ENCODE results near the gene ATF6B.

Gene ATF6B

DNA sequence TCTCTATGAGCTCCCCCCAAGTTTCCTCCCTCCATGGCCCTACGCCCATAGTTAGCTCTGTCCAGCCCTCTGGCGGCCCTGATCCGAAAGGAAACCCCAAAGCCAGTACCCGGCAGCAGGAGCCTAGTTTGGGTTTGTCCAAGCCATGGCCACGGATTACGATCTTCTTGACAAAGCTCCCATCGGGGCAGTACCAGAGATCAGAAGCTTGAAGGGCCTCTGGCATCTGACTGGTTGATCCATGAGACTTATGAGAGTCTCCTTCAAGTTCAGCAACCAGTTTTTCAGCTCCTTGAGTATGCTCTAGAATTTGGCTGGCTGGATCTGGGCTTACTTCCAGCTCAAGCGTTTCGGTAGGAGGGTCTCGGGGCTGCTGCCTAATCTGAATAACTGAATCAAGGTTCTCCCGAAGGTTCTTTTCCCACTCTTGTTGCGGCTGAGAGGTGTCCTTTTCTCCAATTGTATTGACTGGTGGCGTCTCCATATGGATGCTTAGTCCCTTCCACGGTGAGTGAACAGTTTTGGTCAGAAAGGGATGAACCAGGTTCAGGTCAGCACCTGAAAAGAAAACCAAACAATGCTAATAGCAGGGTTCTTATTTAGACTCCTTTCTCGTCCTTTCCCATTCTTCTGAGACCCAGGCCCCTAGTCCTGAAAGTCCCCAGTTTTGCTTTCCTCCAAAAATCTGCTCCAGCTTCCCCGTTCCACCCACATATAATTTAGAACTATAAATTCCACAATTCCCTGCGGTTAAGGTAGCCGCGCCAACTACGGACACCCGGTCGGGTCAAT is 1.4 kb upstream of the ATF6B start:
- TF ChIP-seq, protein P1, sequence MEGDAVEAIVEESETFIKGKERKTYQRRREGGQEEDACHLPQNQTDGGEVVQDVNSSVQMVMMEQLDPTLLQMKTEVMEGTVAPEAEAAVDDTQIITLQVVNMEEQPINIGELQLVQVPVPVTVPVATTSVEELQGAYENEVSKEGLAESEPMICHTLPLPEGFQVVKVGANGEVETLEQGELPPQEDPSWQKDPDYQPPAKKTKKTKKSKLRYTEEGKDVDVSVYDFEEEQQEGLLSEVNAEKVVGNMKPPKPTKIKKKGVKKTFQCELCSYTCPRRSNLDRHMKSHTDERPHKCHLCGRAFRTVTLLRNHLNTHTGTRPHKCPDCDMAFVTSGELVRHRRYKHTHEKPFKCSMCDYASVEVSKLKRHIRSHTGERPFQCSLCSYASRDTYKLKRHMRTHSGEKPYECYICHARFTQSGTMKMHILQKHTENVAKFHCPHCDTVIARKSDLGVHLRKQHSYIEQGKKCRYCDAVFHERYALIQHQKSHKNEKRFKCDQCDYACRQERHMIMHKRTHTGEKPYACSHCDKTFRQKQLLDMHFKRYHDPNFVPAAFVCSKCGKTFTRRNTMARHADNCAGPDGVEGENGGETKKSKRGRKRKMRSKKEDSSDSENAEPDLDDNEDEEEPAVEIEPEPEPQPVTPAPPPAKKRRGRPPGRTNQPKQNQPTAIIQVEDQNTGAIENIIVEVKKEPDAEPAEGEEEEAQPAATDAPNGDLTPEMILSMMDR (IDR thresholded peaks at IDR 0.05; ENCODE audit: insufficient read depth, low read depth, low read length, missing control alignments): no peak
- peak overlapping the region; percentile 73 for H3K4me3 ChIP-seq (ENCODE audit: low read length)
- no peak for DNase-seq (ENCODE audit: low read depth)

DNA sequence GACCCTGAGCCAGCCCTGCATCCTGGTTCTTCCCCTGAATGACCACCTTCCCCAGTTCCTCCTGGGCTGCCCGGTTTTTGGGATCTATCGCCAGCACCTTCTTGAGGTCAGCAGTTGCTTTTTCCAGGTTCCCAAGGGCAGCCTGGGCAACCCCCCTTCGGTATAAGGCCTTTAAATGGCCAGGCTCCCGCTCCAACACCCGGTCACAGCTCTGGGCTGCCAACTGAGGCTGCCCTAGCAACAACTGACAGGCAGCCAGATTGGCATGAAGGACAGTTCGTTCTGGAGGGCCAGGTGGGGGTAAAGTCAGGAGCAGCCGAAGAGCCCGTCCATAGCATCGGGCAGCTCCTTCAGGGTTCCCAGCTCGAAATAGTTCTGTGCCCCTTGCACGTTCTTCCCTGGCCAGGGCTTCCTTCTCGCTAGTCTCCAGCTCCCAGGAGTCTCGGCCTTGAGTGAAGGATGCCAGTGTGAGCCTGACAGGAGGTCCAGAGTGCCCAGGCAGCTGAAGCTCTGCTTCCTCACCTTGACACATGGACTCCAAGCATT is 778 bp upstream of the ATF6B start:
- H3K4me3 ChIP-seq (ENCODE audit: low read length): peak overlapping the region; percentile 73
- no peak for DNase-seq (ENCODE audit: low read depth)
- TF ChIP-seq, protein P1 (IDR thresholded peaks at IDR 0.05; ENCODE audit: insufficient read depth, low read depth, low read length, missing control alignments): no peak

DNA sequence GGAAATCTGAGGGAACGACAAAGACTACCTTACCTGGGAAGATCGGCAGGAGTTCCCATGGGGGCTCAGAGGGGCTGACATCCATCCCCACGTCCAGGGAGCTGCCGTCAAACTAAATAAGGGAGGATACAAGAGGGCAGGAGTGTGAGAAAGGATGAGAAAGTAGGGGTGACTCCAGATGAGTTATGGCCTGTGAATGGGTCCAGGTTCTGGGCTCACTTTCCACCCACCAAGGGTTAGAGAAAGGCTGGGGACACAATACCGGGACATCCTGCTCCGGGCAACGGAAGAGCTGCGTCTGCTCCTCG is 683 bp downstream of the ATF6B start:
- TF ChIP-seq, protein P1 (IDR thresholded peaks at IDR 0.05; ENCODE audit: insufficient read depth, low read depth, low read length, missing control alignments): no peak
- peak overlapping the region; percentile 100 for H3K4me3 ChIP-seq (ENCODE audit: low read length)
- no peak for DNase-seq (ENCODE audit: low read depth)

DNA sequence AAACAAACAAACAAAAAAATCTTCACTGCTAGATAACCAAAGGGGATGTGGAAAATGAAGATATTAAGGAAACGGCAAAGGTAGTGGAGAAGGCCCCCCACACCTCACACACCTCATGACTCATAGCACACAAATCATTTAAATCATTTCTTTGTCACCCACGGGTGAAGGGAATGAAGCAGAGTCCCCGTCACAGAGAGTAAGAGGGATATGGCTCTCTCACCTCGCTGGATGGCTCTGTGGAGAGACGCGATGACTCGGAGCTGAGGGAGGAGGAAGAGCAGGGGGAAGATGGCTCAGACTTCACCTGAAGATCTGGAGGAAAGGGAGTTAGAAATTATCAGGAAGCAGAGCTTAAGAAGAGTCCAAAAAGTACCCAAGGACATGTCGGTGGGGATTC is 1.2 kb downstream of the ATF6B start:
- peak; percentile 34 for DNase-seq (ENCODE audit: low read depth)
- TF ChIP-seq, protein P1 (IDR thresholded peaks at IDR 0.05; ENCODE audit: insufficient read depth, low read depth, low read length, missing control alignments): no peak
- H3K4me3 ChIP-seq (ENCODE audit: low read length): peak overlapping the region; percentile 100

DNA sequence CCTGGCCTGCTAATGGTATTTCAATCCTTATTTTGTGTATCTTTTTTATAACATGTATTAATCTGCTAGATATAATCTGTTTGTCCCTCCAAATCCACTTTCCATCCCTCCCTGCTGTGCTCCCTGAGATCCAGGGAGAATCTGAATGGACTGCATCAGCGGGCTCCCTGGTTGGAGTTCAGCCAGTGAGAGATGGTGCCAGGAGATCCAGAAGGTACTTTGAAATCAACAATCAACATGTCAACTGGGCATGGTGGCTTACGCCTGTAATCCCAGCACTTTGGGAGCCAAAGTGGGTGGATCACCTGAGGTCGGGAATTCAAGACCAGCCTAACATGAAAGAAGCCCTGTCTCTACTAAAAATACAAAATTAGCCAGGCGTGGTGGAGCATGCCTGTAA is 4.4 kb downstream of the ATF6B start:
- no peak overlapping the region for H3K4me3 ChIP-seq (ENCODE audit: low read length)
- TF ChIP-seq, protein P1 (IDR thresholded peaks at IDR 0.05; ENCODE audit: insufficient read depth, low read depth, low read length, missing control alignments): no peak
- no peak for DNase-seq (ENCODE audit: low read depth)

DNA sequence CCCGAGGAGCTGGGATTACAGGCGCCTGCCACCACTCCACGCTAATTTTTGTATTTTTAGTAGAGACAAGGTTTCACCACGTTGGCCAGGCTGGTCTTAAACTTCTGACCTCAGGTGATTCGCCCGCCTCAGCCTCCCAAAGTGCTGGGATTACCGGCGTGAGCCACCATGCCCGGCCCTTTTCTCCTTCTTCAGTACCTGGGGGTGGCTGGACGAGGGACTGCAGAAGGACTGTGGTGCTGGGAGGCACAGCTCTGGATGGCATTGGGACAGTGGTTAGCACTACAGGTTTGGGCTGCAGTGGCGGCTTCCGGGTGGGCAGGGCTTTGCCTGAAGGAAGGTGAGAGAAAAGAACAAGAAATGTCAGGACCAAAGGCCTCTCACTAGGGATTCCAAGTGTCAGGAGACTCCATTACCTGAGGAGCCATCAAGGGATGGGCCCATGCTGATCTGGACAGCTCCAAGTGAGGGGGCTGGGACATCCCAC is 7.4 kb downstream of the ATF6B start:
- TF ChIP-seq, protein P1 (IDR thresholded peaks at IDR 0.05; ENCODE audit: insufficient read depth, low read depth, low read length, missing control alignments): no peak

More for the DNA sequence above, 7.4 kb downstream of the ATF6B start:
- no peak for DNase-seq (ENCODE audit: low read depth)
- no peak overlapping the region for H3K4me3 ChIP-seq (ENCODE audit: low read length)

Measured in epithelial cell of esophagus (primary cell).